ENCODE results near the gene ZC3H7B. TPM values are rescaled to one million over a fixed set of nuclear protein-coding genes. Genes with fewer than 3 reads are reported as not detected.
A peak's percentile ranks its signal among the peaks of the same experiment; 100 is the strongest.

ZC3H7B gene
- total RNA-seq, 2 donors from 2014 or later = 24.5 to 33.3 TPM

GRCh38 chr22:41364955-41365354 lies 63.6 kb downstream of the ZC3H7B start:
- TF ChIP-seq CTCF (IDR thresholded peaks at IDR 0.05) = no peak
- Histone ChIP-seq H3K36me3 (no peaks in the 10 kb centered on the region), H3K9me3 (no peaks in the 10 kb centered on the region), H3K27me3 (no peaks in the 10 kb centered on the region), H3K4me3 (no peak overlapping the region), H3K4me1 (peaks cover 0 to 42% of the 10 kb centered on the region in 2 donors), H3K27ac (no peak overlapping the region)
- DNase-seq (ENCODE audit: low spot score) = no peak

GRCh38 chr22:41365425-41365824 lies 64.1 kb downstream of the ZC3H7B start:
- Histone ChIP-seq H3K27ac (no peak overlapping the region), H3K27me3 (no peaks in the 10 kb centered on the region), H3K4me1 (peaks cover 0 to 41% of the 10 kb centered on the region in 2 donors), H3K36me3 (no peaks in the 10 kb centered on the region), H3K9me3 (no peaks in the 10 kb centered on the region), H3K4me3 (no peak overlapping the region)
- DNase-seq (ENCODE audit: low spot score) = no peak
- no peak for TF ChIP-seq CTCF (IDR thresholded peaks at IDR 0.05)

GRCh38 chr22:41366323-41367029 lies 65.2 kb downstream of the ZC3H7B start:
- DNase-seq (ENCODE audit: low spot score) = peak; percentile 61
- TF ChIP-seq CTCF (IDR thresholded peaks at IDR 0.05) = no peak
- no peaks in the 10 kb centered on the region for H3K36me3 ChIP-seq

GRCh38 chr22:41367039-41367679 lies 65.8 kb downstream of the ZC3H7B start:
- Histone ChIP-seq H3K9me3 (no peaks in the 10 kb centered on the region), H3K27ac (peak overlapping the region; percentile 69 to 74), H3K4me1 (peaks cover 0 to 41% of the 10 kb centered on the region in 2 donors), H3K36me3 (no peaks in the 10 kb centered on the region), H3K27me3 (no peaks in the 10 kb centered on the region), H3K4me3 (peak overlapping the region; percentile 9 to 47)
- peak in 1 of 2 donors; percentile 44 for TF ChIP-seq CTCF (IDR thresholded peaks at IDR 0.05)
- peak; percentile 94 for DNase-seq (ENCODE audit: low spot score)

More at GRCh38 chr22:41366323-41367029, 65.2 kb downstream of the ZC3H7B start:
- H3K27ac ChIP-seq = peak overlapping the region; percentile 69 to 74
- H3K9me3 ChIP-seq = no peaks in the 10 kb centered on the region
- H3K4me3 ChIP-seq = peak overlapping the region in 1 of 2 donors; percentile 47
- H3K27me3 ChIP-seq = no peaks in the 10 kb centered on the region
- peaks cover 0 to 41% of the 10 kb centered on the region in 2 donors for H3K4me1 ChIP-seq

- Histone ChIP-seq H3K9me3 (no peaks in the 10 kb centered on the region), H3K27ac (peak overlapping the region; percentile 69 to 74), H3K4me1 (peaks cover 0 to 41% of the 10 kb centered on the region in 2 donors), H3K4me3 (peak overlapping the region; percentile 9 to 47), H3K36me3 (no peaks in the 10 kb centered on the region), H3K27me3 (no peaks in the 10 kb centered on the region)
- TF ChIP-seq CTCF (IDR thresholded peaks at IDR 0.05) = no peak
- peak; percentile 65 for DNase-seq (ENCODE audit: low spot score)
These were observed 66.6 kb downstream of the ZC3H7B start for GRCh38 chr22:41367680-41368542.

Measured in right atrium auricular region (tissue), 2 donors.